Naive thymus-derived CD4-positive, alpha-beta T cell (primary cell): ENCODE data around the gene PLD4. TPM values are rescaled to one million over a fixed set of nuclear protein-coding genes. Genes with fewer than 3 reads are reported as not detected.

Source experiments
- ATAC-seq: fragments of 150-1000 bp; cut with Tn5 transposase; 2 replicates; pipeline ENCODE4 v1.10.0; 2021; ENCODE audit warnings: mild to moderate bottlenecking, moderate library complexity
- CTCF ChIA-PET: fragments of 350-600 bp; sonication (Branson Sonifier 250); formaldehyde crosslinking; loops from one replicate; lab custom pipeline; 2021; ENCODE audit warnings: antibody characterized with exemption; lab: Charles Lee
- POLR2A ChIA-PET: fragments of 350-600 bp; sonication (Branson Sonifier 250); formaldehyde crosslinking; loops from one replicate; lab custom pipeline; 2021; ENCODE audit warnings: antibody characterized with exemption, inconsistent platforms; lab: Charles Lee
- DNase-seq, 9 donors: peaks; one replicate each; pipeline versions ENCODE4 v3.0.0 to v3.0.0-alpha.2; 2020 to 2022; ENCODE audit warnings: mixed read lengths in 1 of 9
- H3K27ac ChIP-seq: one replicate; pipeline ENCODE4 v1.7.0; 2013; ENCODE audit warnings: mild to moderate bottlenecking, low read depth, low read length, moderate library complexity
- H3K27me3 ChIP-seq, 2 donors: one replicate each; pipeline ENCODE4 v1.7.0; 2013; ENCODE audit warnings: low read length in 2 of 2, mild to moderate bottlenecking in 2 of 2, moderate library complexity in 2 of 2; ENCODE audit not compliant: control insufficient read depth in 2 of 2, insufficient read depth in 2 of 2
- H3K36me3 ChIP-seq, 3 experiments: 1 replicate in 2 of 3; 2 replicates in 1 of 3; pipeline ENCODE4 v1.7.0; 2013; ENCODE audit warnings: low read length in 3 of 3, mild to moderate bottlenecking in 3 of 3, moderate library complexity in 1 of 3; ENCODE audit not compliant: insufficient read depth in 3 of 3, control insufficient read depth in 2 of 3
- H3K4me1 ChIP-seq, 2 donors: one replicate each; pipeline ENCODE4 v1.7.0; 2013; ENCODE audit warnings: low read length in 2 of 2, mild to moderate bottlenecking in 2 of 2, moderate library complexity in 1 of 2; ENCODE audit not compliant: control insufficient read depth in 2 of 2, insufficient read depth in 2 of 2
- H3K4me3 ChIP-seq: 2 replicates; pipeline ENCODE4 v1.7.0; 2013; ENCODE audit warnings: mild to moderate bottlenecking, low read length
- H3K9me3 ChIP-seq, 3 experiments: 1 replicate in 2 of 3; 2 replicates in 1 of 3; pipeline ENCODE4 v1.7.0; 2013; ENCODE audit warnings: low read length in 3 of 3; ENCODE audit not compliant: control insufficient read depth in 2 of 3
- H3K27ac Mint-ChIP-seq, 9 donors: one replicate each; pipeline ENCODE4 v1.8.0; 2020 to 2022; ENCODE audit warnings: mixed read lengths in 9 of 9, mild to moderate bottlenecking in 8 of 9, moderate library complexity in 5 of 9, inconsistent platforms in 2 of 9
- H3K27me3 Mint-ChIP-seq, 5 donors: one replicate each; pipeline ENCODE4 v1.8.0; 2021 to 2022; ENCODE audit warnings: mixed read lengths in 5 of 5, mild to moderate bottlenecking in 1 of 5
- H3K36me3 Mint-ChIP-seq, 5 donors: one replicate each; pipeline ENCODE4 v1.8.0; 2020 to 2022; ENCODE audit warnings: mixed read lengths in 5 of 5, mild to moderate bottlenecking in 3 of 5, inconsistent platforms in 1 of 5
- H3K4me1 Mint-ChIP-seq, 7 donors: one replicate each; pipeline ENCODE4 v1.8.0; 2020 to 2022; ENCODE audit warnings: mixed read lengths in 7 of 7, mild to moderate bottlenecking in 3 of 7, inconsistent platforms in 1 of 7
- H3K4me3 Mint-ChIP-seq, 10 donors: one replicate each; pipeline ENCODE4 v1.8.0; 2020 to 2022; ENCODE audit warnings: mild to moderate bottlenecking in 10 of 10, mixed read lengths in 10 of 10, moderate library complexity in 6 of 10, inconsistent platforms in 2 of 10
- H3K9me3 Mint-ChIP-seq, 11 donors: one replicate each; pipeline ENCODE4 v1.8.0; 2020 to 2022; ENCODE audit warnings: mixed read lengths in 11 of 11, mild to moderate bottlenecking in 4 of 11, inconsistent platforms in 1 of 11, moderate library complexity in 1 of 11
- intact Hi-C, 2 donors: fragments of 100-400 bp; cut with micrococcal nuclease; formaldehyde crosslinking; loops; one replicate each; pipeline ENCODE4 v1.15.1; 2023
- polyA plus RNA-seq, 2 donors: library from polyadenylated mRNA; unstranded; fragments of 300-500 nt; fragmentation: Illumina TruSeq; gene quantifications; one replicate each; pipeline ENCODE4 v1.2.3, GENCODE V29; 2021
- total RNA-seq, 6 experiments: library from RNA in 5 of 6; stranded (reverse) in 5 of 6; gene quantifications; 1 replicate in 5 of 6; 2 replicates in 1 of 6; pipeline ENCODE4 v1.2.3 and lab custom pipeline; 2021 to 2026

PLD4 gene
- total and polyA plus RNA-seq, 7 experiments from 2014 or later, result 0.10 to 32.0 (median 0.80) TPM; not detected in 1

DNA sequence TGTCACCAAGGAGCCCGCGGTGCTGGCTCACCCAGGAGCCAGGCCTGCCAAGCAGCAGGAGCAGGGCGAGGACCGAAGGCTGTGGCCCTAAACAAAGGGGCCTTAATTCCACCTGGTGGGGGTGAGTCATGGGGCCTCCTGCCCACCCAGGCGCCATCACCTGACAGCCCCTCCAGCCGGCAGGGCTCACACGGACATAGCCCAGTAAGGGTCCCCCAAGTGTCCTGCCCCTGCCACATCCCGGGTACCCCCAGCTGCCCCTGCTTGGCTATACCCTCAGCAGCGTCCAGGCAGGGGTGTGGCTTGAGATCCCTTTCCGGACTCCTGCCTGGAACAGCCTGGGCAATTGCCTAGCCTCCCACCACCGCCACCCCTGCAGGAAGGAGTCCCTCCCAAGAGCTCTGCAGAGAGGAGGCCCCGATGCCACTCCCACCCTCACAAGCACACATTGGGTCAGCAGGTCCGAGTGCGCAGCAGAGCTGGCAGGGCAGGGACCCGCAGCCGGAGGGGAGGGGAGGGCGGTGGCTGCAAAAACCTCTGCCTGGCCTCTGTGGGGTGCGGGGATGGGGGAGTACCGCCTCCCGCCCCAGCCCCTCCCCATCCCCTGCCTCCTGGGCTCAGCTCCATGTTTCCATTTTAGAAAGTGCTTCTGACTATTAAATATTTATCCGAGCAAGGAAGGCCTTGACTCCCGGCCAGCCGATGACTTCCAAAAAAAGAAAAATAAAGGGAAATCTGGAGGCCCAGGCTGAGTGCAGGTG, 48.9 kb downstream of the PLD4 start:
- POLR2A ChIA-PET, result interaction anchor here (1.5 kb wide), 1 partner anchor 47 kb away, joined by 6 read pairs; the partner anchor contains the start of gene CDCA4
- H3K4me1 ChIP-seq, result peaks cover 0 to 7% of the 10 kb centered on the region in 2 donors
- peaks cover 0 to 3% (median 0%) of the 10 kb centered on the region in 5 donors for H3K36me3 Mint-ChIP-seq
- H3K27me3 ChIP-seq, result peaks cover 0 to 9% of the 10 kb centered on the region in 2 donors
- intact Hi-C loops, result no loop called here
- H3K27me3 Mint-ChIP-seq, result peaks cover 13 to 26% (median 19%) of the 10 kb centered on the region in 5 donors
- H3K9me3 Mint-ChIP-seq, result no peaks in the 10 kb centered on the region
- ATAC-seq (no peak), DNase-seq (no peak)
- CTCF ChIA-PET, result interaction anchor here (1.3 to 4.6 kb wide), 2 partner anchors 59 to 72 kb away, joined by 4 to 54 read pairs; no protein-coding TSS in a partner anchor
- peaks cover 5 to 15% (median 10%) of the 10 kb centered on the region in 7 donors for H3K4me1 Mint-ChIP-seq
- no peaks in the 10 kb centered on the region for H3K9me3 ChIP-seq
- no peak overlapping the region for H3K4me3 Mint-ChIP-seq
- H3K27ac ChIP-seq, result no peak overlapping the region
- H3K27ac Mint-ChIP-seq, result no peak overlapping the region
- no peaks in the 10 kb centered on the region for H3K36me3 ChIP-seq
- no peak overlapping the region for H3K4me3 ChIP-seq

- Histone ChIP-seq H3K4me1 (peaks cover 0 to 7% of the 10 kb centered on the region in 2 donors), H3K27me3 (peaks cover 0 to 8% of the 10 kb centered on the region in 2 donors), H3K36me3 (no peaks in the 10 kb centered on the region), H3K4me3 (no peak overlapping the region), H3K9me3 (no peaks in the 10 kb centered on the region), H3K27ac (no peak overlapping the region)
- H3K4me3 Mint-ChIP-seq, result no peak overlapping the region
- no peaks in the 10 kb centered on the region for H3K9me3 Mint-ChIP-seq
- peaks cover 0 to 3% (median 0%) of the 10 kb centered on the region in 5 donors for H3K36me3 Mint-ChIP-seq
- DNase-seq, result peak in 1 of 9 donors; percentile 2
- H3K27ac Mint-ChIP-seq, result no peak overlapping the region
- peaks cover 10 to 26% (median 18%) of the 10 kb centered on the region in 5 donors for H3K27me3 Mint-ChIP-seq
- ATAC-seq, result no peak
- POLR2A ChIA-PET, result interaction anchor here (0.6 to 1.5 kb wide), 2 partner anchors 47 to 112 kb away, joined by 3 to 6 read pairs; partner anchors contain the start of gene CDCA4
- intact Hi-C loops, result no loop called here
- H3K4me1 Mint-ChIP-seq, result peaks cover 5 to 15% (median 11%) of the 10 kb centered on the region in 7 donors
- CTCF ChIA-PET, result interaction anchor here (1.3 to 4.6 kb wide), 3 partner anchors 44 to 72 kb away, joined by 4 to 54 read pairs (median 4); no protein-coding TSS in a partner anchor
Measured at GRCh38 chr14:104974146-104974541, 49.5 kb downstream of the PLD4 start.

DNA sequence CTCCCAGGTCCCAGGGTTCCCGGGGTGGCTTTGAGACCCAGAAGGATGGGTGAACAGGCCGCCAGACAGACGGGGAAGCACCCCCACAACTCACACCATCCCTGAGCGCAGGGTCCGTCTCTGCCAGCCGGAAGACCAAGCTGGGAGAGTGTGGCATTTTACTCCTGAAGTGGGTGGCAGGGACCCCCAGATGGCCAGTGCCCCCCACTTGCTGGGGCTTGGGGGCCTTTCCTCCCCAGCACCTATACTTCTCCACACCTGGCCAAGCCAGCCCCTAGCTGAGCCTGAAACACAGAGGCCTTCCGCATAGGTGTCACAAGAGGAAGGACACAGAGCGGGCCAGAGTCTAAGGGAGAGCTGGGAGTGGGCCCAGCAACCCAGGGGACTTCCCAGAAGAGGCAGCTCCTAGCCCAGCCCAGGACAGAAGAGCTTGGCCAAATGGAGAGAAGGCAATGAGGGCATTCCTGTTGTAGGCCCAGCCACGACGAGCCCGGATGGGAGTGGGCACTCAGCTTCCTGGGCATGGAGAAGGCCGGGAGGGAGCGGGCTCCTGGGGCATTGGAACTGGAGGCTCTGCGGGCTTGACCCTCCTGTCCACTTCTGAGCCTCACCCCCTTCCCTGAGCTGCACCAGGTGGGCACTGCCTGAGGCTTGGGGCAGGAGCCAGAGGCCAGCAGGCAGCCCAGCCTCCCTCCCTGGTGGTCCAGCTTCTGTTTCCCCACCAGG, 50.1 kb downstream of the PLD4 start:
- Mint-ChIP-seq H3K27me3 (peaks cover 8 to 31% (median 16%) of the 10 kb centered on the region in 5 donors), H3K4me1 (peaks cover 5 to 18% (median 13%) of the 10 kb centered on the region in 7 donors), H3K36me3 (peaks cover 0 to 3% (median 0%) of the 10 kb centered on the region in 5 donors), H3K27ac (no peak overlapping the region), H3K9me3 (no peaks in the 10 kb centered on the region), H3K4me3 (no peak overlapping the region)
- intact Hi-C loops, result loop anchor here in 1 of 2 donors (5.0 kb wide), 1 partner anchor 92 kb away; the partner anchor contains the start of gene GPR132
- Histone ChIP-seq H3K4me1 (peaks cover 0 to 7% of the 10 kb centered on the region in 2 donors), H3K27me3 (peaks cover 0 to 8% of the 10 kb centered on the region in 2 donors), H3K9me3 (no peaks in the 10 kb centered on the region), H3K27ac (no peak overlapping the region), H3K4me3 (no peak overlapping the region), H3K36me3 (no peaks in the 10 kb centered on the region)
- POLR2A ChIA-PET, result interaction anchor here (0.6 to 1.6 kb wide), 3 partner anchors 71 to 112 kb away, joined by 3 to 6 read pairs (median 3); no protein-coding TSS in a partner anchor
- ATAC-seq (no peak), DNase-seq (no peak)
- CTCF ChIA-PET, result interaction anchor here (0.6 to 4.6 kb wide), 7 partner anchors 8 to 285 kb away, joined by 3 to 54 read pairs (median 4); no protein-coding TSS in a partner anchor

GRCh38 chr14:104975481-104976197, 51.0 kb downstream of the PLD4 start:
- H3K4me1 ChIP-seq, result peaks cover 0 to 7% of the 10 kb centered on the region in 2 donors
- peaks cover 0 to 3% (median 0%) of the 10 kb centered on the region in 5 donors for H3K36me3 Mint-ChIP-seq
- peaks cover 0 to 8% of the 10 kb centered on the region in 2 donors for H3K27me3 ChIP-seq
- DNase-seq (no peak), ATAC-seq (peak; percentile 7)
- peak overlapping the region in 2 of 9 donors; percentile 23 to 43 for H3K27ac Mint-ChIP-seq
- no peaks in the 10 kb centered on the region for H3K36me3 ChIP-seq
- H3K4me3 ChIP-seq, result no peak overlapping the region
- CTCF ChIA-PET, result interaction anchor here (0.5 to 4.6 kb wide), 8 partner anchors 9 to 90 kb away, joined by 3 to 54 read pairs (median 4); partner anchors contain the start of gene GPR132
- H3K4me1 Mint-ChIP-seq, result peaks cover 5 to 19% (median 13%) of the 10 kb centered on the region in 7 donors
- H3K9me3 ChIP-seq, result no peaks in the 10 kb centered on the region
- no peaks in the 10 kb centered on the region for H3K9me3 Mint-ChIP-seq
- peaks cover 8 to 33% (median 16%) of the 10 kb centered on the region in 5 donors for H3K27me3 Mint-ChIP-seq
- intact Hi-C loops, result loop anchor here (1.0 to 5.0 kb wide), 5 partner anchors 46 to 377 kb away; partner anchors contain the start of genes CDCA4 (in 1 of the 2) and GPR132 (in 1 of the 2)
- POLR2A ChIA-PET, result interaction anchor here (1.6 kb wide), 1 partner anchor 70 kb away, joined by 6 read pairs; no protein-coding TSS in a partner anchor
- H3K4me3 Mint-ChIP-seq, result peak overlapping the region in 4 of 10 donors; percentile 51 to 92 (median 71)
- no peak overlapping the region for H3K27ac ChIP-seq

GRCh38 chr14:104976198-104977007, 51.7 kb downstream of the PLD4 start:
- DNase-seq (peak; percentile 67 to 91 (median 83)), ATAC-seq (peak; percentile 86)
- Histone ChIP-seq H3K4me3 (no peak overlapping the region), H3K27ac (no peak overlapping the region), H3K9me3 (no peaks in the 10 kb centered on the region), H3K4me1 (peaks cover 0 to 7% of the 10 kb centered on the region in 2 donors), H3K27me3 (peaks cover 0 to 8% of the 10 kb centered on the region in 2 donors), H3K36me3 (no peaks in the 10 kb centered on the region)
- H3K4me1 Mint-ChIP-seq, result peaks cover 5 to 19% (median 13%) of the 10 kb centered on the region in 7 donors
- H3K36me3 Mint-ChIP-seq, result peaks cover 0 to 3% (median 0%) of the 10 kb centered on the region in 5 donors
- peaks cover 8 to 33% (median 16%) of the 10 kb centered on the region in 5 donors for H3K27me3 Mint-ChIP-seq
- POLR2A ChIA-PET, result interaction anchor here (1.6 kb wide), 1 partner anchor 70 kb away, joined by 6 read pairs; no protein-coding TSS in a partner anchor
- H3K9me3 Mint-ChIP-seq, result no peaks in the 10 kb centered on the region
- peak overlapping the region in 4 of 9 donors; percentile 3 to 68 (median 33) for H3K27ac Mint-ChIP-seq
- intact Hi-C loops, result loop anchor here (1.0 to 5.0 kb wide), 5 partner anchors 45 to 376 kb away; partner anchors contain the start of genes CDCA4 (in 1 of the 2) and GPR132 (in 1 of the 2)
- CTCF ChIA-PET, result interaction anchor here (0.5 to 4.6 kb wide), 6 partner anchors 9 to 89 kb away, joined by 3 to 54 read pairs (median 5); partner anchors contain the start of genes CLBA1 and GPR132
- H3K4me3 Mint-ChIP-seq, result peak overlapping the region; percentile 41 to 92 (median 72)
